Body of pancreas (tissue), 4 donors: Measurements from ENCODE around the gene SOCS1.

Source experiments
- CTCF ChIP-seq, 7 experiments: fragments of 450-650 bp in 4 of 7; fragments of 200-600 bp in 3 of 7; sonication (generic) in 3 of 7; IDR thresholded peaks; one replicate each; pipeline ENCODE4 v1.5.1; 2016 to 2019; ENCODE audit warnings: antibody characterized with exemption in 7 of 7
- POLR2A ChIP-seq, 3 donors: fragments of 450-650 bp; IDR thresholded peaks; one replicate each; pipeline ENCODE4 v1.6.1; 2016; ENCODE audit warnings: antibody characterized with exemption in 3 of 3, mild to moderate bottlenecking in 2 of 3

DNA sequence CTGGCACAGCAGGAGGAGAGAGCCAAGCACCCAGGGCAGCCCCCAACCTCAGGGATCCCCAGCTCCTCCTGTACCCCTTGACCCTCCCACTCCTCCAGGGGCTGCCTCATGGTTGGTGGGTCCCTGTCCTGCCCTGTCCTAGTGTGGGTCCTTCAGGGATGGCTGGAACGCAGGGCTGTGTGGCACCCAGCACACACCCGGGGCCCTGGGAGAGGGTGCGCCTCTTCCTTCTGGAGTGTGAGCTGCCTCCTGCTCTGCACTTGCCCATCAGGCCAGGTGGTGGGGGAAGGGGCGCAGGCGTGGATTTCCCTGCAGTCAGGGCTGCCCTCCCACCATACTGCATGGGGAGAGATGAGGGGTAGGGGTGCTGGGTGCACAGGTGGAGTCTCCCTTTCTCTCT, 42.6 kb downstream of the SOCS1 start:
- TF ChIP-seq CTCF (IDR thresholded peaks at IDR 0.05) = no peak
- TF ChIP-seq POLR2A (IDR thresholded peaks at IDR 0.05) = no peak
